GM18511 (cell line): ENCODE data around the gene TCERG1.

Source experiments
- ATAC-seq: cut with Tn5 transposase; IDR thresholded peaks from one replicate; pipeline ENCODE4 v1.9.1; 2021; ENCODE audit warnings: mild to moderate bottlenecking, moderate library complexity; ENCODE audit not compliant: unreplicated experiment

Gene TCERG1

GRCh38 chr5:146446861-146447733, at the start of gene TCERG1:
Gene TCERG1, plus strand, starts transcription at chr5:146447333. Its CDS starts 17 bp downstream, at chr5:146447350.
- ATAC-seq, result peak; percentile 97

GRCh38 chr5:146398826-146399225, 48.3 kb upstream of the TCERG1 start:
- ATAC-seq, result no peak

- no peak for ATAC-seq
Measured at GRCh38 chr5:146399481-146399880, 47.7 kb upstream of the TCERG1 start.

- no peak for ATAC-seq
Measured at GRCh38 chr5:146400201-146400600, 46.9 kb upstream of the TCERG1 start.

- no peak for ATAC-seq
Measured at GRCh38 chr5:146401021-146401420, 46.1 kb upstream of the TCERG1 start.

GRCh38 chr5:146402949-146403348, 44.2 kb upstream of the TCERG1 start:
- ATAC-seq, result no peak

GRCh38 chr5:146409054-146409671, 38.0 kb upstream of the TCERG1 start:
- ATAC-seq, result no peak

- no peak for ATAC-seq
Measured at GRCh38 chr5:146410272-146410671, 36.9 kb upstream of the TCERG1 start.

- no peak for ATAC-seq
Measured at GRCh38 chr5:146419696-146420095, 27.4 kb upstream of the TCERG1 start.

GRCh38 chr5:146425023-146425422, 22.1 kb upstream of the TCERG1 start:
- ATAC-seq, result no peak

GRCh38 chr5:146426305-146426704, 20.8 kb upstream of the TCERG1 start:
- no peak for ATAC-seq

GRCh38 chr5:146426853-146427618, 20.1 kb upstream of the TCERG1 start:
- peak; percentile 78 for ATAC-seq

- ATAC-seq, result no peak
Measured at GRCh38 chr5:146427619-146427997, 19.5 kb upstream of the TCERG1 start.

GRCh38 chr5:146428658-146429057, 18.5 kb upstream of the TCERG1 start:
- ATAC-seq, result peak; percentile 47

- ATAC-seq, result no peak
Measured at GRCh38 chr5:146440353-146440752, 6.8 kb upstream of the TCERG1 start.

GRCh38 chr5:146440870-146441495, 6.2 kb upstream of the TCERG1 start:
- no peak for ATAC-seq

- no peak for ATAC-seq
Measured at GRCh38 chr5:146441896-146442295, 5.2 kb upstream of the TCERG1 start.

- peak; percentile 31 for ATAC-seq
Measured at GRCh38 chr5:146447734-146448380, 724 bp downstream of the TCERG1 start.

GRCh38 chr5:146448783-146449519, 1.8 kb downstream of the TCERG1 start:
- no peak for ATAC-seq

- no peak for ATAC-seq
Measured at GRCh38 chr5:146450002-146450401, 2.9 kb downstream of the TCERG1 start.
